ENCODE results near the gene CYBB.

CYBB gene

DNA sequence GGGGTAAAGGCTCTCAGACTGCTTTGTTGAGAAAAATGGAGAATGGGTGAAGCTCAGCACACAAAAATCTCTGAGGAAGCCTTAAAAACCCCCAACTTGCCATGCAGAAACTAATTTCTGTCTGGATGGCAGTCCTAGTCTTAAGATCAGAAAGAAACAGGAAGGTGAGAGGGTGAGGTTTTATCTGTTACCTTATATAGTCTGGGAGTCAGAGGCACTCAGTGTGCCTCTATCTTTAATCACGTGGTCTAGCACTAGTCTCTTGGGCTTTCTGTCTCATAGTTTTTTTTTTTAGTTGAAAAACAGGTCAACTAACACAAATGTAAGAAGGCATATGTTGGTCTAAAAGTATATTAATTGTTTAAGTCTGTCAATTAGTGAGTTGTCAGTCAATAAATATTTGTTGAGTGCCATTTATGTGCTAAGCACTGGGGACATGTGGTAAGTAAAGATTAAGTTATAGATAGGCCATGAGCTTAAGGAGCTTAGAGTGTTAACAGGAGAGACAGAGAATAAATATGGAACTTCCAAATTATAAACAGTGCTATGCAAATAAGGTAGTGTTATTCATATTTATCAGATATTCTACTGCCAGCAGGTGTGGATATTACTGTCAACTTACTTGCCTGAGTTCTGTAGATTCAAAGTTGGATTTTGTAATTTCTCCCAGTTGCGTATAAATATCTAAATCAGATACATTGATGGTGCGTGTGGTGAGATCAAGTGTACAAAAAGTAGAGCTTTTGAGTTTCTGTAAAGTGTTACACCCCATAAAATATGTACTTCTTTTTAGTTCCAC, 7.0 kb downstream of the CYBB start:
- no peak for DNase-seq (ENCODE audit: low read depth)

DNA sequence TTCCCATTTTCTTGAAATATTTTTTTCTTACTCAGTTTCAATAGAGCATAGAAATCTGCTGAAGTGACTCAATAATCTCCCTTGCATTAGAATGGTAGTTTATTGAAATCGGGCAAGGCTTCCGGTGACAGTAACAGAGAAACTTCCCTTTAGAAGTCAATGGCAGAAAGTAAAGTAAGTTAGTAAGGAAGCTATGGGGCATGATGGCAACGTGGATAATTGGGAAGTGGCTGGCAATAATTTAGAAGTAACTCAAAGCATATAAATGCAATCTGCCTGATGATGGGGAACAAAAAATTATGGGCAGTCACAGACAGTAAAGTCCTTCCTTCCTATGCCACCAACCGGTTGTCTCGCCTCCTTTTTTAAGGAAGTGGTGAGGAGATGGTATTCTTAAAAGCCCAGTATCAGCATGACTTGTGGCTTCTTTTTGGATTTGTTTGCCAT, 7.6 kb downstream of the CYBB start:
- DNase-seq (ENCODE audit: low read depth), result no peak

DNA sequence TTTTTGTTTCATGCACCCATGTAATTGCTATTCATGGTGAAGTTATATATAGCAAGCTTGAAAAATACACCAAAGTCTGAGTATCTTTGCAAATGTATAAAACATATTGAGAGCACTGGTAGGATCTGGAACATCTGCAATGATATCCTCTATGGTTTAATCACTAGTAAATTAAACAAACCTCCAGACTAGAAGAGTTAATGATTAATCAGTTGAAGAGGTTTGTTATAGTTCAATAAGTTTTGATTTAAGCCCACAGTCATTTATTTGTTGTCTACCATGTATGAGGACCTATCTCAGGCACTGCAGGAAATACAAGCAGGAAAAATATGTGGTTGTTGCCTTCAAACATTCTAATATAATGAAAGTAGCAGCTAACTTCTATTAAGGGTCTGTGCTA, 16.5 kb downstream of the CYBB start:
- no peak for DNase-seq (ENCODE audit: low read depth)

DNA sequence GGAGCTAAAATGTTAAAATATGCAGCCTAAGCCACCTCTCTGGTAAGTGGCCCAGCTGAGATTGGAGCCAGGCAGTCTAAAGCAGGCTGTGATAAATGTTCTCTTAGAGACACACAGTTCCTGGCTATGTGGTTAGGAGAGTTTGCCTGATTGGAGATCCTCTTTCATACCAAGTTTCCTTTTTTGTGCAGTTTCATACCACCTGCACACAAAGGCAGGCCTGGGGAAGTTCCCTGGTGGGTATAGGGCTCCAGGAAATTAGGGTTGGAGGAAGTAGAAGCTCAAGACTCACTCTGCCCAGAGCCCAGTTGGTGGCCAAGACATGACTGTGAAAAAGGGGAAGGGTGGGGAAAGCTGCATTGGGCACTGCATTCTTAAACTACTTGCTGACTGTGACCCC, 16.9 kb downstream of the CYBB start:
- no peak for DNase-seq (ENCODE audit: low read depth)

DNA sequence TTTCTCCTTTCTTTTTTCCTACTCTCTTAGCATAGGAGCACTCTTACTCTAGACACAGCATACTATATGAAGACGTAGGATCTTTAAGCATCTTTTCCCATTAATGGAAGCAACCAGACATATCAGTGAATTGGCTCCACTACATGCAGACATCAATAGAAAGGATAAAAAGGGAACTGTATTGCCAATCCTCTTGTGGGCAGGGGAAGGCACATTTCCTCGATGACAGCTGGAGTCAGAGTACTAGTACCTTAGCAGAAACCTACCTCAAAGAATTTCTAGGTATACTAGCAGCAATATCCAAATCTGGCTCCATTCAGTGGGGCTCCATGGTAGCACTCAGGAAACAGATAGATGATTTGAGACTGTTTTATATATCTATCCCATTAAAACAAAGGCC, 20.1 kb downstream of the CYBB start:
- no peak for DNase-seq (ENCODE audit: low read depth)

DNA sequence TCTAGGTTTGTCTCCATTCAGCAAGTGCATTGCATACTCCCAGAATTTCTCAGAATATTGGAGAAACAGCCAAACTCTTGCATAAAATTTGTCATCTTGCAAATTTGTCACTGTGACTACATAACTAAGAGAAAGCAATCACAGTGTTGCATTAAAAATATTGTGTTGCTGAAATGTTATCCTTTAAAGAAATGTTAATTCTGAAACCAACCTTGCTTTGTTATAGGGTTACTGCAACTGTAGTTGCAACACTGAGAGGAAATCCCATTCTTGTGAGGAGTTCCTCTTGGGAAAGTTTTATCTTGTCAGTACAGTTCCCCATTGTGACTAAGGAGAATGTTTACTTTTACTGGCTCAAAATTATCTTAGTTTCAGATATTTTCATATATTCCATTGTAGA, 20.9 kb downstream of the CYBB start:
- DNase-seq (ENCODE audit: low read depth), result no peak

DNA sequence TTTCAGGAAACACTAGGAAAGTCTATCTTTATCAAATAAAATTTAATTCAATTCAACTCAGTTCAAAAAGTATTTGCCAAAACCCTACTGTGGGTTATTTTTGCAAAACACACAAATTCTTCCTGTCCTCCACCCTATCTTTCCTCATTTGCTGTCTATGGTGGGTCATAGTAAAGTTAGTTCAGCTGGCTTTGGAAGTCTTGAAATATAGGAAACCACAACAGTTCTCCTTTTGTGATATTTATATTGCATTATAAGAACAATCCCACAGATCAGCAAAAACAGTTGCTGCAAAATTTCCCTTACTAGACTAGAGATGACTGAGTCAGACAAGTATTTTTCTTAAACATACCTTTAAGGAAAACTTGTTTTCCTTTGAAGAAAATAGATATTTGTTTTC, 22.2 kb downstream of the CYBB start:
- DNase-seq (ENCODE audit: low read depth), result no peak

DNA sequence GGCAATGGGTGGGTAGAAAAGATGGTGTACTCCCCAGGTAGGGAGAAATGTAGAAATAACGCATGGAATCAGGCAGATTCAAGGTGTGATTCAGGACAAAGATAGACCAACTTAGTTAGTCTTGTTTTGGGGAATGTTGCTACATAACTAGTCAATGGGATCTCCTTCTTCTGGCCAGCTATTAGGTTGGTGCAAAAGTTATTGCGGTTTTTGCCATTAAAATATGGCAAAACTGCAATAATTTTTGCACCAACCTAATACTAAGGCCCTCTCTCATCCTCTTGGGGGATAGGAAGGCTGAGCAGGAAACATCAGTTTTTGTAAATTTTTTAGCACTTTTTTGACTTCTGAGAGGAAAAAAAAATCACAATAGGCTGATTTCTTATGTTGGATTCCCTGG, 23.2 kb downstream of the CYBB start:
- DNase-seq (ENCODE audit: low read depth), result no peak

DNA sequence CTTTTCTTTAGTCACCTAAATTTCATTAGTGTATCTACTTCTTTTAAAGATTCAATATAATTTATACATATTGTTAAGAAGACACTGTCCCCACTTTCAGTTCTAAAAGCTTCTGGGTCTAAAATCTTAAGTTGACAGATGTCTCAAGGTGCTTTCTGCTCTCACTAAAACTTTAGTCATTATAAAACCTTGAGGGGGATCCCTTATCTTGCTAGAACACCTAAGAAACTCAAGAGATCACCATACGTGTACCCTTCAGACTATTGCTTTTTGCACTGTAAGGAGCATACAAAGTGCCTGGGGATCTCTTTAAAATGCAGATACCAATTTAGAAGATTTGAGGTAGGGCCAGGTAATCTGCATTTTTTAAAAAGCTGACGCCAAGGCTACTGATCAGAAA, 30.1 kb downstream of the CYBB start:
- no peak for DNase-seq (ENCODE audit: low read depth)

DNA sequence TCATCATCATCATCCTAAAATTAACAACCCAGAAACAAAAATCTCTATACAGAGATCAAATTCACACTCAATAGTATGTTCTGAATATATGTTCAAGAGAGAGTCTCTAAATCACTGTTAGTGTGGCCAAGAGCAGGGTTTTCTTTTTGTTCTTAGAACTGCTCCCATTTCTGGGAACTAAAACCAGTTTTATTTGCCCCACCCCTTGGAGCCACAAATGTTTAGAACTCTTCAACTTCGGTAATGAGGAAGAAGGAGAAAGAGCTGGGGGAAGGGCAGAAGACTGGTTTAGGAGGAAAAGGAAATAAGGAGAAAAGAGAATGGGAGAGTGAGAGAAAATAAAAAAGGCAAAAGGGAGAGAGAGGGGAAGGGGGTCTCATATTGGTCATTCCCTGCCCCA, 32.3 kb downstream of the CYBB start:
- no peak for DNase-seq (ENCODE audit: low read depth)

DNA sequence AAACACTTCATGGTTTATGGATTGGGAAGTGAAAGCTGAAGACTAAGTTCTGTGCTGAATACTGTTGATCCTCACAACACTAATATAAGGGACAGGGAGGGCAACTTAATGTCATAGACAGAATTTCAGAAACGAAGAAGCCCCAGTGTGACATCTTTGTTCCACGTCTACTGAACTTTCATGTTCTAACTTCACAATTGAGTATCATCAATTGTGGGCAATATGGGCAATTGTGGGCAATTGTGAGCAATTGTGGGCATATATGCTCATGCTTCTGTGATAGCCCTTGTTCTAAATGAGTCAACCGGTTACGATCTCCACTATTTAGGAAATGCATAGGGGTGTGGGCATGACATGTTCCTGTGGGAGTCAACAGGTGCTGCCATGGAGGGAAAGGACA, 33.7 kb downstream of the CYBB start:
- no peak for DNase-seq (ENCODE audit: low read depth)

DNA sequence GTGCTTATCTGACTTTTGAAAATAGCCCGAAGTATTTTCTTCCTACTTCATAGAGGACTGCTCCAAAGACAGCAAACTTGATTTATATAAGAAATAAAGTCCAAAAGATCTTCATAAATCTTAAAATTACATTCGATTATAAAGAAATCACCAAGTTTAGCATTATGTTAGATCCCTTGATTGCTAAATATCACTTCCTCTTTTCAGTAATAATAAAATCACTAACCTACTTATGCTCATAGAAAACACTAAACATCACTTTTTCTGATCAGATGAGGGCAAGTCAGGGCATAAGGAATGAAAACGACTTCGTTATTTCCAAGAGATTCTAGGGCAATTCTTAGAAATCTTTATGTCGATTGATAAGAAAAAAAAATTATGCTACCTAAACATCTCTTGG, 35.5 kb downstream of the CYBB start:
- DNase-seq (ENCODE audit: low read depth), result no peak

DNA sequence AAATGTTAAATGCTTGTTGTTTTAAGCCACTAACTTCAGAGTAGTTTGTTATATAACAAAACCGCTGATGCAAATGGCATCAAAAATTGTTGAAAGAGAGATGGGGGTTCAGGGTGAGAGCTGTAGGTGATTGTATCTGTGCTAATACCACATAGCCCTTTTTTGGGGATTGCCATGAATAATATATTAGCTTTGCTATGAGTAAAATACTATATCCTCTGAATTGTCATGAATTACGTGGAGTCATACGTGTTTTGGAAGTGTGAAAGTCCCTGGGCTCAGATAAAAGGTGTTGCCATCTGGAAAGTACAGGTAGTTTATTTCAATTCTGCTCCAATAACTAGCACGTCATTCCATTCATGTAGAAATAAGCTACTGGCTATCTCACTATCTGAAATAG, 36.9 kb downstream of the CYBB start:
- DNase-seq (ENCODE audit: low read depth), result no peak

DNA sequence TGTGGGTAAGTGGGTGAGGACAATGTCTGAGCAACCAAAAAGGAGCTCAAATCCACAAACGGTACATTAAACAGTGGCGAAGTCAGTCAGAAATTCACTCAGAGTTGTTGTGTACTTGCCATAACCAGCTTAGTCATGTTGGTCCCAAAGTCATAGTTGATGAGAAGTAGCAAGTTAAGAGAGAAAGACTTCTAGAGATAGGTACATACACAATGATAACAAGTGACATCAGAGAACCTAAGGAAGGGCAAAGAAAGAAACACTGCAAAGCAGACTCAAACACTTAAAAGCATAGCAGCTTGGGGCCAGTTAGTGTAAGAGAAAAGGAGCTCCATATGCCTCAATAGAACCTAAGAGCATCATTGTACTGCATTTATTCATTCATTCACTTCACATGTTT, 37.3 kb downstream of the CYBB start:
- no peak for DNase-seq (ENCODE audit: low read depth)

DNA sequence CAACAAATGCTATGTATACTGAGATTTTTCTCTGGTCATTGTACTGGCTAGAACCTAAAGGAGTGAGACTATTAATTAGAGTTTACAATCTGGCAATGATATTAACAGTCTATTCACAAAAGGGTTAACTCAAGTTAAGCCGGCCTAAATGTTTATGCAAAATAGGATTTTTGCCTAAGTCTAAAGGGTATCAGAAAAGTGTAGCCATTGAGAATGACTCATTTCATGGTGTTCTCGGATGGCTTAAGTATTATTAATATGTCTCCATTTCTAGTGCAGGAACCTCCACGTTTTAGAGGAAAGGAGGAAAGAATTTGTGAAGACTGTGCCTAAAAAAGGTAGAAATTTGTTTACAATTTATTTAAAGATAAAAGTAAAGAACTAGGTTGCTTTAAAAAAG, 37.7 kb downstream of the CYBB start:
- no peak for DNase-seq (ENCODE audit: low read depth)

DNA sequence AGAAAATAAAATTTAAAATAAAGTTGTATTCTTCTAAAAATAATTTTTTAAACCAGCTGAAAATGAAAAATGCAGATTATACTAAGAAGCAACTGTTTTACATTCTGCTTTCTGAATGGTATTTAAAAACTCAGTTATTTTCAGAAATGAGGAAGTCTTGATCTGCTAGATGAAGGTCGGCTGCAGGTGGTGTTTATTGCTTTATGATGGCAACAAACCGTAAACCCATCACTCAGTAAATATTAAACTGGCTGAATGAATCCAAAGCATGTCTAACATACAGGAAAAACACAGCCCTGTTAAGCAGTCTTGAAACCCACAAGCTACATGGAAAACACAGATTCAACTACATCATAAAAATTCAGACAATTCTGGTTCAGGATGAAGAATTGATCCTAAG, 38.2 kb downstream of the CYBB start:
- DNase-seq (ENCODE audit: low read depth), result no peak

DNA sequence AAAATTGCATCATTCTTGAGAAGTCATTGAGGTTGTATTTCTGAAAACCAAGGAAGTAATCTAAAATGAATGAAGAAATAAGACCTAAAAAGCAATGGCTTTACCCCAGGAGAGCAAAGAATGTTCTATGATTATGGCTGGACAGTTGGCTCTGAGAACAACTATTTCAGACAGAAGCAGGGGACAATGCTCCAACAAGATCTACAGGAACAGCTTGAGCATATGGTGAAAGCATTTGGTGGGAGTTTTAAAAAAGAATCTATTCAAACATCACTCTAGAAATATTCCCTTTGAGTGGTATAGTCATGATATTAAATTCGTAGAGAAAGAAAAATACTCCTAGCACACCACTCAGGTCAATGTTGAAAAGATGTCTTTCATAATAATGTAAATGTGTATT, 40.8 kb downstream of the CYBB start:
- DNase-seq (ENCODE audit: low read depth), result no peak

DNA sequence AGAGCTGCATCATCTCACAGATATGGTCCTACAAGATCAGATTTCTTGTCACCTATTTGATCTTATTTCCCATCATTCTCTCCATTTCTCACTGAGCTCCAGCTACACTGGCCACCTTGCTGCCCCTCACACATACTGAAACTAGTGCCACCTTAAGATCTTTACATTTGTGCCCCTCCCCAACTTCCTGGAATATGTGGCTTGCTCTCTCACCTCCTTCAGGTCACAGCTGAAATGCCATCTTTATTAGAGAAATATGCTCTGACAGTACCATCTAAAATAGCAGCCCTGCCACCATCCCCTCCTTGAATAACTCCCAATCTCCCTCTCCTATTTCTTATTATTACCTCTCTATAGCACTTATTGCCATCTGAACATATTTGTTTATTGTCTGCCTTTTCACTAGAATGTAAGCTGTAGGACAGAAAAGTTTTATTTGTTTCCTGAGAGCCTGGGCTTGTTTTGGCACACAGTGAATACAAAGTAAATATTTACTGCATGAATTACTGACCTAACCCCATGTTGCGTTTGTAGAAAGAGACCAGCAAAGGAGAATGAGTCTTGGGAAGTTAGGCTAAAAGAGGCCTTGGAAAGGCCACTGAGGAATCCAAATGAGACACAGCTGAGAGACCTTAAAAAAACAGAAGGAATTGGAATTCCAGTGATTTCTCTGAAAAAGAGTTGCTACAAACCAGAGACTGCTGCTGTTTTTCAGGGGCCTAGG, 44.8 kb downstream of the CYBB start:
- DNase-seq (ENCODE audit: low read depth), result no peak

DNA sequence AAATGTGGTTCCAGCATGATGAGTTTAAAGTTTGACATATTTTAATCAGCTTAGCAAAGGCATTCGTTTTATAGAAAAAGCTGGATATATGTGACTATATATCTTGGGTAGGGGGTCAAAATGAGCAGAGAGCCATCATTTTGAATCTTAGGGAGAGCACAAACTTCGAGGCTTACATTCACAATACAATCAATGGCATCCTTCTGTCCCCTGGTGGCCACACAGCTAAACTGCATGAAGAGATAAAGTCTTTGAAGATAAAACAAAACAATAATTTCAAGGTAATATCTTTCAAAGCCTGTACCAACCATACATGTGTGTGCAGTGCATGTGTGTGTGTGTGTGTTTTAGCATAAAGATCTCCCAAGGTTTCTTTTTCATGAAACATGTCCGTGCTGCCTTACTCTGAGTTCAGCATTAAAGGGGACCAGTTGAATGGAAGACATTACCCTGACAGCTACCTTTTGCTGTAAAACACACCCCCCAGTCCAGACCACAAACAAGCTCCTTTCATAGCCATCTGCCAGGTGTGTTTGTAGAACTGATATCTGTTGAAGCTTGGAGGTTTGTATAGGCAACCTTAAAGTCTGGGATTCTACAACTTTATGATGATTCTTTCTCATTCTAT, 45.5 kb downstream of the CYBB start:
- DNase-seq (ENCODE audit: low read depth), result no peak

DNA sequence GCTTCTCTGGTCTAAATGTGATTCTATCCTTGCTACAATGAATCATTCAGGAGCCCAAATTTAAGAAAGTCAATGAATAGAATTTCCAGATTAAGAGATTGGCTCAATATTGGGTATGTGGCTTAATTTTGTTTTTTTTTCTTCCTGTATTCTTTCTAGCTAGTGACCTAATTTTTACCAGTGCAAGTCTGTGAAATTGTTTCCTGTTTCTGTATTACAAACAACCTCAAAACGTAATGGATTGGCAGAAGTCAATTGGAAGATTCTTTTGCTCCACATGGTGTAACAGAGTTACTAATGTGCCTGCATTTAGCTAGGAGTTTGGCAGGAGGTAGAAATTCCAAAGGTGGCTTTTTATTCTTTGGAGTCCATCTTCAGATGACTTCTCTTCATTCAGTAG, 49.9 kb downstream of the CYBB start:
- DNase-seq (ENCODE audit: low read depth), result no peak

DNA sequence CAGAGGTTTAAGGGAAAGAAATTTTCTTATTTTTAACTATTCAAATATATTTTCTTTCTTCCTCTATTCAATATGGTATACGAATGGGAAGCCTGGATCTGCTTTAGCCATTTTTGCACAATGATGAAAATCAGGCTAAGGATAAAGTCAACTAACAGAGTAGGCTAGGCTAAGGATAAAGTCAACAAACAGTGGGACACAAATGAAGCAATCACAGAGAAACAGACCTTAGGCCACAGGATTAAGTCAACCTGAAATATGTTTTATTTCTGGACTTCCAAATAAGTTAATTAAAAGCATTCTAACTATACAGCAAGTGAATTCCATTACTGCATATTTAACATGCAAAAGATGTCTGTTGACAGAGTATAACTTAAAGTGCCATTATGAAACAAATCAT, 50.5 kb downstream of the CYBB start:
- DNase-seq (ENCODE audit: low read depth), result no peak

DNA sequence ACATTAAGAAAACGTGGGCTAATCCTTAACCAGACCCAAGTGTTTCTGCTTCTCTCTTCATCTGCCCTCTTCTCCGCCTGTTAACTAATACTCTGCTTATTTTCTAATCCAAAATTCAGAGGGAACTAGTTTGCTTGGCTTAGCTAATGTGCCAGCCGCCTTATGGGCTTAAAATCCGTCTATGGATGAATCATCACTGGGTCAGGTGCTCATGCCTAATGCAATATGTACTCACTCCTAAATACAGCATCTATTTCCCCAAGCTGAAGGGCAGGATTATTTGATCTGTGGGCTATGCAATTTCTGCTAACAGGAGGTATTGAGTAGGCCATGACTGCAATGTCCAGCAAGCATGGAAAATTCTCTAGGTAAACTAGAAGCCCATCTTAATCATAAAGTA, 55.1 kb downstream of the CYBB start:
- no peak for DNase-seq (ENCODE audit: low read depth)

DNA sequence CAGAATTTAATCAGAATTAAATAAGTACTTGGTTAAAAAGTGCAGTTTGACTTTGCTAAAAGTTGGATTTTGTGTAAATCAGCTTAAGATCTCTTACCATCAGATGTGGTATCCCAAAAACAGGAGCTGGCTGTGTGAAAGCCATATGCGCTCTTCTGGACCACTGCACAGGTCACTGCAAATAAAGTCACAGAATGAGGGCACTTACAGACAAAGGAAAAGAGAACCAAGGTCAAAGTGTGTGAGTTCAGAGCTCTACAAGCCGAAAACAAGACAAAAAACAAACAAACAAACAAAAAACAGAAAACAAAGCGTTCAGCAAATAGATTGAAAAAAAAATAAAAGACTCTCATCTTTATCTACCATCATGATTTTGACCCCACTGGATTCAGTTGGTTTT, 61.1 kb downstream of the CYBB start:
- DNase-seq (ENCODE audit: low read depth), result no peak

Data from non-pigmented ciliary epithelial cell (primary cell).